OCI-LY1 (cell line): ENCODE results near the gene CCDC159.

Experiments used
- H2AFZ ChIP-seq: fragments of 200-600 bp; sonication (generic), shearing (Covaris generic); 2 replicates; pipeline ENCODE4 v1.6.0; 2014; ENCODE audit warnings: antibody characterized with exemption, mild to moderate bottlenecking, low read length
- H3F3A ChIP-seq: fragments of 200-600 bp; sonication (generic), shearing (Covaris generic); 2 replicates; pipeline ENCODE4 v1.6.0; 2014; ENCODE audit warnings: mild to moderate bottlenecking, antibody characterized with exemption, low read length, moderate library complexity; ENCODE audit not compliant: insufficient read depth
- H3K27ac ChIP-seq: fragments of 200-600 bp; sonication (generic); 2 replicates; pipeline ENCODE4 v1.5.1; 2014; ENCODE audit warnings: low read length, mixed run types, mild to moderate bottlenecking, low read depth; ENCODE audit not compliant: poor library complexity, severe bottlenecking
- H3K27me3 ChIP-seq: fragments of 200-600 bp; sonication (generic); 2 replicates; pipeline ENCODE4 v1.6.0; 2014; ENCODE audit warnings: antibody characterized with exemption, mild to moderate bottlenecking, low read length, moderate library complexity; ENCODE audit not compliant: insufficient read depth
- H3K36me3 ChIP-seq: fragments of 200-600 bp; sonication (generic); 2 replicates; pipeline ENCODE4 v1.6.1; 2014; ENCODE audit warnings: mild to moderate bottlenecking, antibody characterized with exemption, low read length, moderate library complexity, mixed read lengths; ENCODE audit not compliant: insufficient read depth
- H3K4me1 ChIP-seq: fragments of 200-600 bp; sonication (generic); 2 replicates; pipeline ENCODE4 v1.5.1; 2014; ENCODE audit warnings: mild to moderate bottlenecking, low read length, moderate library complexity; ENCODE audit not compliant: insufficient read depth, severe bottlenecking
- H3K4me2 ChIP-seq: fragments of 200-600 bp; sonication (generic), shearing (Covaris generic); 2 replicates; pipeline ENCODE4 v1.6.1; 2014; ENCODE audit warnings: low read length
- H3K4me3 ChIP-seq: fragments of 200-600 bp; sonication (generic); 2 replicates; pipeline ENCODE4 v1.5.1; 2014; ENCODE audit warnings: low read length, low read depth, mild to moderate bottlenecking, mixed read lengths; ENCODE audit not compliant: poor library complexity, severe bottlenecking
- H3K79me2 ChIP-seq: fragments of 200-600 bp; shearing (Covaris generic); 2 replicates; pipeline ENCODE4 v1.6.1; 2016; ENCODE audit warnings: mixed run types, low read length, mixed read lengths; ENCODE audit not compliant: insufficient read depth
- H3K9ac ChIP-seq: fragments of 200-600 bp; sonication (generic), shearing (Covaris generic); 2 replicates; pipeline ENCODE4 v1.6.1; 2014; ENCODE audit warnings: mild to moderate bottlenecking, low read length, mixed read lengths
- H3K9me2 ChIP-seq: fragments of 200-600 bp; sonication (generic), shearing (Covaris generic); 2 replicates; pipeline ENCODE4 v1.6.1; 2014; ENCODE audit warnings: low read depth, mild to moderate bottlenecking, low read length, mixed read lengths
- H3K9me3 ChIP-seq: fragments of 200-600 bp; shearing (Covaris generic); 2 replicates; pipeline ENCODE4 v1.6.1; 2014; ENCODE audit warnings: low read length, mixed read lengths
- H4K20me1 ChIP-seq: fragments of 200-600 bp; sonication (generic), shearing (Covaris generic); 2 replicates; pipeline ENCODE4 v1.6.0; 2016; ENCODE audit warnings: mild to moderate bottlenecking, low read length; ENCODE audit not compliant: insufficient read depth
- EZH2 ChIP-seq: fragments of 200-600 bp; sonication (generic), shearing (Covaris generic); IDR thresholded peaks from 2 replicates; pipeline ENCODE4 v1.8.0; 2017; ENCODE audit warnings: borderline replicate concordance, mixed run types, mild to moderate bottlenecking, antibody characterized with exemption, low read length, moderate library complexity, mixed read lengths
- TF ChIP-seq, protein P1 (sequence below): fragments of 200-600 bp; sonication (generic), shearing (Covaris generic); IDR thresholded peaks from 2 replicates; pipeline ENCODE4 v1.5.1; 2017; ENCODE audit warnings: mild to moderate bottlenecking, antibody characterized with exemption, low read length, moderate library complexity, mixed read lengths

CCDC159 gene

GRCh38 chr19:11361037-11361770 is 14.9 kb downstream of the CCDC159 start:
- no peaks in the 10 kb centered on the region for H3K9me2 ChIP-seq
- H3K79me2 ChIP-seq: no peaks in the 10 kb centered on the region
- H3K4me3 ChIP-seq: no peak overlapping the region
- H4K20me1 ChIP-seq: no peaks in the 10 kb centered on the region
- H3K27me3 ChIP-seq: no peaks in the 10 kb centered on the region
- H3K9me3 ChIP-seq: no peaks in the 10 kb centered on the region
- no peak overlapping the region for H3K9ac ChIP-seq
- no peak overlapping the region for H2AFZ ChIP-seq
- H3F3A ChIP-seq: no peaks in the 10 kb centered on the region
- no peak overlapping the region for H3K27ac ChIP-seq
- no peaks in the 10 kb centered on the region for H3K36me3 ChIP-seq
- peaks cover under 1% of the 10 kb centered on the region for H3K4me1 ChIP-seq
- H3K4me2 ChIP-seq: no peak overlapping the region
- no peak for TF ChIP-seq EZH2
- TF ChIP-seq, protein P1, sequence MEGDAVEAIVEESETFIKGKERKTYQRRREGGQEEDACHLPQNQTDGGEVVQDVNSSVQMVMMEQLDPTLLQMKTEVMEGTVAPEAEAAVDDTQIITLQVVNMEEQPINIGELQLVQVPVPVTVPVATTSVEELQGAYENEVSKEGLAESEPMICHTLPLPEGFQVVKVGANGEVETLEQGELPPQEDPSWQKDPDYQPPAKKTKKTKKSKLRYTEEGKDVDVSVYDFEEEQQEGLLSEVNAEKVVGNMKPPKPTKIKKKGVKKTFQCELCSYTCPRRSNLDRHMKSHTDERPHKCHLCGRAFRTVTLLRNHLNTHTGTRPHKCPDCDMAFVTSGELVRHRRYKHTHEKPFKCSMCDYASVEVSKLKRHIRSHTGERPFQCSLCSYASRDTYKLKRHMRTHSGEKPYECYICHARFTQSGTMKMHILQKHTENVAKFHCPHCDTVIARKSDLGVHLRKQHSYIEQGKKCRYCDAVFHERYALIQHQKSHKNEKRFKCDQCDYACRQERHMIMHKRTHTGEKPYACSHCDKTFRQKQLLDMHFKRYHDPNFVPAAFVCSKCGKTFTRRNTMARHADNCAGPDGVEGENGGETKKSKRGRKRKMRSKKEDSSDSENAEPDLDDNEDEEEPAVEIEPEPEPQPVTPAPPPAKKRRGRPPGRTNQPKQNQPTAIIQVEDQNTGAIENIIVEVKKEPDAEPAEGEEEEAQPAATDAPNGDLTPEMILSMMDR: no peak

DNA sequence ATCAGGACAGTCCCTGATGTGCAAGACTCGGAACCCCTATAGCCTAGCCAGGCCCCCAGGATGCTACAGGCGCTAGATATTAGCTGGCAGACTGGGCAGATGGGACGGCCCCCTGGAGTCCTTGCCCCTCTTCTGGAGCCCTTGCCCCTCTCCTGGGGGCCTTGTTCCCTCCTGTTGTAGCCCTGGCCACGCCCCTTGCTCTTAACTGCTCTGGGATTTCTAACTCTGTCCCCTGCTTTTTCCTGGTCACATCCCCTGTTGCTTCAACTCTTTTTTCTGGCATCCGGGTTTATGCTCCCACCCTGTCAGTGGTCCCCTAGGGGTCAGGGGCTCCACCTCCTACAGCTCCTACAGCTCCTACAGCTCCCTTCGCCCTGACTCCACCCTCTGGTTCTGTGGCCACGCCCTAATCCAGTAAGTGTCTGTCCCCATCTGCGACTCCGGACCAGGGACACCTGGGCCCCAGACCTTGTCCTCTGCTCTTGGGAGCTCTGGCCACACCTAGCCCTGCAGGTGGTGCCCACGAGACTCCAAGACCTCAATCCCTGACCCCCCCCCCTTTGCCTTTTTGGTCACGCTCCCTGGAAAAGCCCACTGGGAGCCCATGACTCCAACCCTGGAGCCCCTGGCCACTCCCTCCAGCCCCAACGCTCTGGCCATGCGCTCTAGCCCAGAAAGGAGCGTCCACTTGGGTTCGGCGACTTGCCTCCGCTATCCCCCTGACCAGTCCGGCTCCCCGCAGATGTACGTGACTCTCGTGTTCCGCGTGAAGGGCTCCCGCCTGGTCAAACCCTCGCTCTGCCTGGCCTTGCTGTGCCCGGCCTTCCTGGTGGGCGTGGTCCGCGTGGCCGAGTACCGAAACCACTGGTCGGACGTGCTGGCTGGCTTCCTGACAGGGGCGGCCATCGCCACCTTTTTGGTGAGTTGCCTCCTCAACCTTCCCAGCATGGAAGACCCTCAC is 15.7 kb downstream of the CCDC159 start:
- Histone ChIP-seq H4K20me1 (no peaks in the 10 kb centered on the region), H3K27ac (no peak overlapping the region), H2AFZ (no peak overlapping the region), H3K27me3 (no peaks in the 10 kb centered on the region), H3K9me3 (no peaks in the 10 kb centered on the region), H3F3A (no peaks in the 10 kb centered on the region), H3K9me2 (no peaks in the 10 kb centered on the region), H3K79me2 (no peaks in the 10 kb centered on the region), H3K36me3 (no peaks in the 10 kb centered on the region), H3K4me1 (no peaks in the 10 kb centered on the region), H3K4me3 (no peak overlapping the region), H3K9ac (no peak overlapping the region), H3K4me2 (no peak overlapping the region)
- TF ChIP-seq, protein P1: no peak
- no peak for TF ChIP-seq EZH2

GRCh38 chr19:11363881-11364280 is 17.6 kb downstream of the CCDC159 start:
- no peaks in the 10 kb centered on the region for H3K9me3 ChIP-seq
- H3K36me3 ChIP-seq: peaks cover 3% of the 10 kb centered on the region; the same call in 1 of the 2 replicates
- H3K27ac ChIP-seq: no peak overlapping the region
- H2AFZ ChIP-seq: no peak overlapping the region
- no peaks in the 10 kb centered on the region for H3K79me2 ChIP-seq
- H3K27me3 ChIP-seq: no peaks in the 10 kb centered on the region
- H3K9ac ChIP-seq: no peak overlapping the region
- no peaks in the 10 kb centered on the region for H3K9me2 ChIP-seq
- H3F3A ChIP-seq: no peaks in the 10 kb centered on the region
- no peaks in the 10 kb centered on the region for H4K20me1 ChIP-seq
- no peak overlapping the region for H3K4me3 ChIP-seq
- TF ChIP-seq, protein P1: no peak
- no peak for TF ChIP-seq EZH2
- H3K4me2 ChIP-seq: no peak overlapping the region
- H3K4me1 ChIP-seq: no peaks in the 10 kb centered on the region
